ENCODE measurements around the gene EDC3. TPM values are rescaled to one million over a fixed set of nuclear protein-coding genes. Genes with fewer than 3 reads are reported as not detected.

Gene EDC3
- total RNA-seq, 2 experiments from 2014 or later, result 11.0 to 11.1 TPM

- H3K27me3 ChIP-seq (ENCODE audit: control insufficient read depth in 1 of 2, insufficient read depth in 2 of 2, low read length in 2 of 2), result no peaks in the 10 kb centered on the region
- Mint-ChIP-seq H3K27ac (no peak overlapping the region), H3K9me3 (no peaks in the 10 kb centered on the region), H3K4me1 (ENCODE audit: low read depth) (no peaks in the 10 kb centered on the region), H3K36me3 (ENCODE audit: low read depth) (peaks cover 78% of the 10 kb centered on the region), H3K4me3 (no peak overlapping the region), H3K27me3 (no peaks in the 10 kb centered on the region)
- TF ChIP-seq, protein P1, sequence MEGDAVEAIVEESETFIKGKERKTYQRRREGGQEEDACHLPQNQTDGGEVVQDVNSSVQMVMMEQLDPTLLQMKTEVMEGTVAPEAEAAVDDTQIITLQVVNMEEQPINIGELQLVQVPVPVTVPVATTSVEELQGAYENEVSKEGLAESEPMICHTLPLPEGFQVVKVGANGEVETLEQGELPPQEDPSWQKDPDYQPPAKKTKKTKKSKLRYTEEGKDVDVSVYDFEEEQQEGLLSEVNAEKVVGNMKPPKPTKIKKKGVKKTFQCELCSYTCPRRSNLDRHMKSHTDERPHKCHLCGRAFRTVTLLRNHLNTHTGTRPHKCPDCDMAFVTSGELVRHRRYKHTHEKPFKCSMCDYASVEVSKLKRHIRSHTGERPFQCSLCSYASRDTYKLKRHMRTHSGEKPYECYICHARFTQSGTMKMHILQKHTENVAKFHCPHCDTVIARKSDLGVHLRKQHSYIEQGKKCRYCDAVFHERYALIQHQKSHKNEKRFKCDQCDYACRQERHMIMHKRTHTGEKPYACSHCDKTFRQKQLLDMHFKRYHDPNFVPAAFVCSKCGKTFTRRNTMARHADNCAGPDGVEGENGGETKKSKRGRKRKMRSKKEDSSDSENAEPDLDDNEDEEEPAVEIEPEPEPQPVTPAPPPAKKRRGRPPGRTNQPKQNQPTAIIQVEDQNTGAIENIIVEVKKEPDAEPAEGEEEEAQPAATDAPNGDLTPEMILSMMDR (IDR thresholded peaks at IDR 0.05), result no peak
- H3K27ac ChIP-seq (ENCODE audit: low read depth in 1 of 2, low read length in 2 of 2), result no peak overlapping the region
- intact Hi-C loops (cut with DNase I, micrococcal nuclease), result loop anchor here in 1 of 2 experiments (5.0 kb wide), 1 partner anchor 48 kb away; the partner anchor contains the start of gene ARID3B
- ChIA-PET CTCF (no interaction called here), POLR2A (no interaction called here)
- peaks cover 75% of the 10 kb centered on the region for H3K36me3 ChIP-seq (ENCODE audit: insufficient read depth, low read length)
- ATAC-seq (ENCODE audit: poor library complexity) (no peak), DNase-seq (no peak)
- no peaks in the 10 kb centered on the region for H3K9me3 ChIP-seq (ENCODE audit: control insufficient read depth in 1 of 2, insufficient read depth in 1 of 2, low read length in 2 of 2)
- H3K4me1 ChIP-seq (ENCODE audit: insufficient read depth, low read length), result no peaks in the 10 kb centered on the region
- H3K4me3 ChIP-seq (ENCODE audit: low read length), result no peak overlapping the region
Measured at GRCh38 chr15:74589826-74590225, 106.0 kb downstream of the EDC3 start.

DNA sequence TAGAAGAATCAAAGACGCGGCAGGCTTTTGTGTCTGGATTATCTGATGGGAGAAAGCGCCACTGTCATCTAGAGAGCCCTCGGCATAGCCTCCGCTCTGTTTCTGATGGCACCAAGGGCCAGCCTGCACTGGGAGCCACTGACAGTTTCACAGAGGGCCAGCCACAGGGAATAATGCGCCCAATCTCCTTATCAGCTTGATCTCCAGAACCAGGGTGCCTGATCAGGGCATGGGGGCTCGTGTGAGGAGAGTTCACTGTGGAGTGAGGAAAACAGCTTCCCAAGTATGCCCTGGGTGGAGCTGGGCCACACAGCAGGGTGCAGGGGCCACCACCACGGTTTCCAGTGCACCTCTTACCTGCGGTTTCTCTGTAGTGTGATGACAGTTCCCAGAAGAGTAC lies 110.0 kb downstream of the EDC3 start:
- H3K36me3 ChIP-seq (ENCODE audit: insufficient read depth, low read length), result peaks cover 57% of the 10 kb centered on the region
- peaks cover 66% of the 10 kb centered on the region for H3K36me3 Mint-ChIP-seq (ENCODE audit: low read depth)
- intact Hi-C loops (cut with DNase I, micrococcal nuclease), result no loop called here

DNA sequence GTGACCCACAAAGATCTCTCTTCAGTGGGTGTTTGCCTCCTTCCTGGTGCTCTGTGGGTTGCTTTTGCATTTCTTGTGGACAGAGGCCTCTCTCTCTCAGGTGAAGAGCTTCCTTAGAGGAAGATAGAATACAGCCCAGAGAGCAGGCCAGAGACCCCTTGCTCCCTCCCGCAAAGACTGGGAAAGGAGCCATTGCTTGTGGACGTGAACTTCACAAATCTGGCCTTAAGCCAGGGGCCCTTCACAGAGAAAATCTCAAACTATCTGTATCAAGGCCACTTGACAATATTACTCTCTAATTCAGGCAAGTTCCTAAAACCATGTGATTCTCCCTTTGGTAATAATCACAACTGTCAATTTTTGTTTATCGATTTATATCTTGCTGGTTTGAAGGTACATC lies 110.6 kb downstream of the EDC3 start:
- Histone ChIP-seq H3K36me3 (ENCODE audit: insufficient read depth, low read length) (peaks cover 57% of the 10 kb centered on the region), H3K27me3 (ENCODE audit: control insufficient read depth in 1 of 2, insufficient read depth in 2 of 2, low read length in 2 of 2) (no peaks in the 10 kb centered on the region), H3K9me3 (ENCODE audit: control insufficient read depth in 1 of 2, insufficient read depth in 1 of 2, low read length in 2 of 2) (no peaks in the 10 kb centered on the region), H3K4me3 (ENCODE audit: low read length) (no peak overlapping the region), H3K4me1 (ENCODE audit: insufficient read depth, low read length) (no peaks in the 10 kb centered on the region), H3K27ac (ENCODE audit: low read depth in 1 of 2, low read length in 2 of 2) (no peak overlapping the region)
- Mint-ChIP-seq H3K36me3 (ENCODE audit: low read depth) (peaks cover 66% of the 10 kb centered on the region), H3K4me1 (ENCODE audit: low read depth) (no peaks in the 10 kb centered on the region), H3K27me3 (no peaks in the 10 kb centered on the region), H3K27ac (peak overlapping the region; percentile 30), H3K9me3 (no peaks in the 10 kb centered on the region), H3K4me3 (no peak overlapping the region)
- ATAC-seq (ENCODE audit: poor library complexity), result no peak
- ChIA-PET POLR2A (no interaction called here), CTCF (no interaction called here)
- intact Hi-C loops (cut with DNase I, micrococcal nuclease), result no loop called here
- no peak for DNase-seq
- TF ChIP-seq, protein P1 (IDR thresholded peaks at IDR 0.05), result no peak

More for the DNA sequence above, 110.0 kb downstream of the EDC3 start:
- Mint-ChIP-seq H3K4me3 (no peak overlapping the region), H3K27me3 (no peaks in the 10 kb centered on the region), H3K4me1 (ENCODE audit: low read depth) (no peaks in the 10 kb centered on the region), H3K9me3 (no peaks in the 10 kb centered on the region), H3K27ac (no peak overlapping the region)
- DNase-seq (no peak), ATAC-seq (ENCODE audit: poor library complexity) (no peak)
- Histone ChIP-seq H3K27ac (ENCODE audit: low read depth in 1 of 2, low read length in 2 of 2) (no peak overlapping the region), H3K4me1 (ENCODE audit: insufficient read depth, low read length) (no peaks in the 10 kb centered on the region), H3K9me3 (ENCODE audit: control insufficient read depth in 1 of 2, insufficient read depth in 1 of 2, low read length in 2 of 2) (no peaks in the 10 kb centered on the region), H3K4me3 (ENCODE audit: low read length) (no peak overlapping the region), H3K27me3 (ENCODE audit: control insufficient read depth in 1 of 2, insufficient read depth in 2 of 2, low read length in 2 of 2) (no peaks in the 10 kb centered on the region)
- POLR2A ChIA-PET, result no interaction called here
- CTCF ChIA-PET, result no interaction called here
- TF ChIP-seq, protein P1 (IDR thresholded peaks at IDR 0.05), result no peak
